Skin of body (tissue), 2 donors: ENCODE results near the gene STARD13. TPM values are rescaled to one million over a fixed set of nuclear protein-coding genes. Genes with fewer than 3 reads are reported as not detected.
A peak's percentile ranks its signal among the peaks of the same experiment; 100 is the strongest.

ENCODE experiments used
- DNase-seq: peaks from one replicate; lab custom pipeline; 2025; lab: John Stamatoyannopoulos, UW
- total RNA-seq: library from RNA; depleted of rRNA; stranded (reverse); fragments of >200 nt; gene quantifications from one replicate; pipeline ENCODE4 v1.2.3, GENCODE V29; 2014

STARD13 gene
- total RNA-seq, 1 donor from 2014 or later = 38.7 TPM

DNA sequence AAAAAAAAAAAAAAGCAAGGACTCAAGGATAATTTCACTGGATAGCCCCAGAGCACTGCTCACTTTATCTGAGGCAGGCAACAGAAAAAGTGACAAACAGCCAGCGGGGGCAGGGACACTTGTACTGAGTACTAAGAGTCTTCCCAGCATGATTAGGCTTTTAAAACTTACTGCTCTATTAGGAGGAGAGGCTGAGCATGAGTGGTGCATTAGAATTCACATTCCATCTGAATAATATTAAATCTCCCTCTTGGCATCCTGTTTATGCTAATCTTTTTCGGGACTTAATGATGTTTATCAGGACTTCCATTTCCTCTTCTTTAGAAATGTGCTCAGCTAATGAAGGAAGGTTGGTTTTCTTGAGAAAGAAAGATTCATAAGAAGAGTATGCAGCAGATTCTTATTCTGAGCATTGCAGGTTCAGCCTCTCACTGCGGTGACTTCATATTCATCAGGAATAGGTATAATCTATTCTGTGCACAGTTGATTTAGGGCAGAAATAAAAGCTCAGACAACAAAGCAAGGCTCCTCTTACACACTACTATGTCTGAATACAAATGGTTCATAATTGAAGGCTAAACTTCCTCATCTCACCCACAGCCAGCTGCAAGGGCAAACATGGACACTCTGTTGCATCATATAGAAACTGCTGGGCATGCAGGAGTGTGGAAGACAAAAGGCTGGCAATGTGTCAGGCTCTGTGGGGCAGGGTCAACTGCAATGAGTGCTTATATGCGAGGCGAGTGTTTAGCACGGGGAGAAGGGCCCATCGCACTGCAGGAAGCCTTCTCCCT lies 162.3 kb downstream of the STARD13 start:
- DNase-seq = no peak

GRCh38 chr13:33119856-33120543 lies 165.6 kb downstream of the STARD13 start:
- DNase-seq = peak; percentile 14

GRCh38 chr13:33119022-33119781 lies 166.4 kb downstream of the STARD13 start:
- DNase-seq = no peak

DNA sequence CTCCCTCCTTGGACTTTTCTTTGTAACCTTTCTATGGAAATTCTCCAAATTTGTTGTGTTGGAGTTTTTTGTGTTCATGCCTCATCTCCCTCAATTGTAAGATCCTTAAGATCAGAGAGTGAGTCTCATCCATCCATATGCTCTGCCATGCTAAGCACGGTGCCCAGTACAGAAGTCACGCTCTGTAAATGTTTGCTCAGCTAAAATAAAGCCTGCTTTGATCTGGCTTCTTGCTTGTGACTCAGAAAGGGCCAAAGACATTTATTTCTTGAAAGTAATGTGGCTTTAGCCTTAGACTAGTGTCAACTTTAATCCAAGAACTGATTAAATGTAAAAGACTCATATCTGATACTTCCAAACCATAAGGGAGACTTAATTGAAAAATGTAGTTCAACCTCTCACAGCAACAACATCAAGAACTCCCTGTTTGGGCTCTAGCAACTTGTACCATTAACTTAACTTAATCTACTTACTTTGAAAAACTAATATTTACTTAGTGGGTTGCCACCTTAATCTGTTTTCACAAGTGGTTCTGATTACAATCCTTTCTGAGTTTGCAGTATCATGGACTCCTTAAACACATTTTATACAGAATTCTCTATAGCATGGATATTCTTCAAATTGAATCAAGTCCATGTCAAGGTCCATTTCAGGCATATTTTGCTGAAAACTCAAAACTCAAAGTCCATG lies 169.1 kb downstream of the STARD13 start:
- no peak for DNase-seq

GRCh38 chr13:33115274-33115673 lies 170.3 kb downstream of the STARD13 start:
- no peak for DNase-seq

DNA sequence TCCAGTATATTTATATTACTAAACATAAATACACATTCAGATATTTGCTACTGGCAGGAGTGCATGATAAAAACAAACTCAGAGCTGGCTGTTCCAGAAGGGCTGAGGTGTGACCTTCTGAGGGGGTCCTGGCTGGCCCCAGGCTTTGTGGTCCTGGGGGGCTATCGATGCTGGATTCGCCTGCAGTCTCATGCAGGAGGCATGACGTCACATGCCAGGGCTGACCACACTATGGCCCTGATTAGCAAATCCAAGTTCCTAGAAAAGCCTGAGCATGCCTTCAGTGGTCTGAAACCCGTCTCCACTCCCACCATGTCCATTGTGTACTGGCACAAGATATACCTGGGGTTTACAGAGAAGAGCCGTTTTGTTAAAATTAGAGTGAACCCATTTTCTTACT lies 171.4 kb downstream of the STARD13 start:
- no peak for DNase-seq

- peak; percentile 48 for DNase-seq
Measured at GRCh38 chr13:33112766-33113165, 172.8 kb downstream of the STARD13 start.

DNA sequence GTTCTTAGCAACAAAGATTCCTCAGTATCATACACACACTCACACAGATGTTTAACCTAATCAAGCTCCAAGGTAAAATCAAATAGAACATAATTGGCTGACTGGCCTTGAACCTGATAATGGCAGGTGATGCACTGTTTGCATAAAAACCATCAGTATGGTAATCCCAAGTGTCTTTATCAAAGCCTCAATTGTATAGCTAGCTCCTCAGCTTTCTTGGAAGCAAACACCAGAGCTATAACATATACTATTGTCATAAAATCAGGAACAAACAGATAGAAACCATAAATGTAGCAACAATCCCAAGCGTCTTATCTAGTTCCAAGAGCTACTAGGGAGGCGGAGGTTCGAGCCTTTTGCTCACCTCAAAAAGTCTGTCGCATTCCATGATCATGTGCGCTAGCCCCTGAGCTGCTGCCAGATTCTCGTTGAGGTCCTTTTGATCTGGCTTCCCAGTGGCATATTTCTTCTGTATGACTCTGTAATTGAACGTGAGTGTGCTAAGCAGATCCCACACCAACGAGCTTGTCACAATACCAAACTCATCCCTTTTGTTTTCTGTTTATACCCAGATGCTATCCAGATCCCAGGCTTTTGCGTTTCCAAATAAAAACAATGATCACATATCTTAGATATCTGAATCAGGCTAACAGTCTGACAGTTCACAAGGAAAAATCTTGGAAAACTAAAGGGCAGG lies 174.0 kb downstream of the STARD13 start:
- peak; percentile 95 for DNase-seq

GRCh38 chr13:33110713-33111413 lies 174.7 kb downstream of the STARD13 start:
- peak; percentile 83 for DNase-seq

- no peak for DNase-seq
Measured at GRCh38 chr13:33110386-33110712, 175.2 kb downstream of the STARD13 start.

DNA sequence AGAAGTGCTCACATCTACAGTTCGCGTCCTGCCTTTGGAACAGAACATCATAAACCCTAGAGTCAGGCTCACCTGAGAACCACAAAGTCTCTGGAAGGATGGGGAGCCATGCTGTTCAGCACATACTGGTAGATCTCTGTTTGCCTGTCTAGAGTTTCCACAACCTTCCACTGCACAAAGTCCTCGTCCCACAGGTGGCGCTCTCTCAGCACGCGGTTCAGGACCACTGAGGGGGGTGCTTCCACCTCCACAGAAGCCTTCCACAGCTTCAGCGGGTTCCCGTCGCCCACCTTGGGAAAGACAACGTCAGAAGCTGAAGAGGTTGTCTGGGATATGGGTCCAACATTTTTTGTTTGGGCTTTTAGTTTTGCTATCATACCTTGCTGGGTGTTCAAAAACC lies 175.8 kb downstream of the STARD13 start:
- DNase-seq = no peak

GRCh38 chr13:33109271-33109697 lies 176.3 kb downstream of the STARD13 start:
- peak; percentile 15 for DNase-seq

DNA sequence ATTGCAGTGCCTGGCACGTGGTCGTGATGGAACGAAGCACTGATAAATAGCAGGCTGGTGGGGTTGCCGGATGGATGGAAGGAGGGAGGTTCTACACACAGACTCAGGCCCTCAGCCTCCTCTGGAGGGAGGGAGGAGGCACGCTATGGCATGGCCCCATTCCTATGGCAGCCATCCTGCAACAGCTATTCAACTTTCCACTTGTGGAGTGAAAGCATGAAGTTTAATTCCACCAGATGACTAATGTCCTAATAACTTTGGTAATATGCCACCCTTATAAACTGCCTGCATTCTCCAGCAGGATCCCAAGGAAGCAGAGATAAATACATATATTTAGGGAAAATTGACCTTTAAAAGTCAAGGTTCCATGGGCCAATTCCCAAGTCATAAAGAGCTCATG lies 176.9 kb downstream of the STARD13 start:
- DNase-seq = peak; percentile 28

DNA sequence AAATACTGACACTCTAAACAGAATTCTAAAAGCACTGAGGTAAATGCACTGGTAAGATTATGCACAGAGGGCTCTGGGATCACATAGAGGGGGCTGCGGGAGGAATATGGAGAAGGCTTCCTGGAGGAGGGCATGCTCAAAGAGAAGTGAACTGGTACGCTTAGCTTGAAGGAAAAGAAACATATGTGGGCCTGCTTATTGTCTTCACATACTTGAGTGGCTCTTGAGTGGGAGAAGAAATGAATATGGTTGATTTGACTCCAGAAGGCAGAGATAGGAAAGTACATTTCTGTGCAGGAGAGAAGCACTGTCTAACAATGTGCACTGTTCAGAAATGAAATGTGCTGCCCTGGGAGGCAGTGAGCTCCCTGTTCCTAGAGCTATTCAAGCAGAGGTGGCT lies 178.2 kb downstream of the STARD13 start:
- no peak for DNase-seq

GRCh38 chr13:33106656-33107360 lies 178.7 kb downstream of the STARD13 start:
- no peak for DNase-seq

- DNase-seq = peak; percentile 18
Measured at GRCh38 chr13:33105387-33106005, 180.1 kb downstream of the STARD13 start.

GRCh38 chr13:33103457-33103856 lies 182.1 kb downstream of the STARD13 start:
- DNase-seq = no peak

DNA sequence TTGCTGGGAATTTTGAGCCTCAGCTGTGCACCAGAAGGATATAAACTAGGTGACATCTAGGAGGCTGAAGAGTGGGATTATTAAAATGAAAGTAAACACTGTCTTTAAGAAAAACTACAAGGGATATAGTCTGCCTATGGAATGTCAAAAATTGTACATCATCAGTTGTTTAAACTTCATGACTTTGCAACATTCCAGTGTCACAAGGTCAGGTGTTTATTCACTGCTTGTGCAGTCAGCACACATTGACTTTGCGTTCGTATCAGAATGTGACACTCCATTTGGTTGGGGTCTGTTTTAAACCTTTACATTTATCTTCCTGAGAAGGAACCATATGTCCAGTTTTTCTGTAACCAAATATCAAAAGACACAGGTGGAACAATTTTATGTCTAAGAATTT lies 183.7 kb downstream of the STARD13 start:
- DNase-seq = no peak

DNA sequence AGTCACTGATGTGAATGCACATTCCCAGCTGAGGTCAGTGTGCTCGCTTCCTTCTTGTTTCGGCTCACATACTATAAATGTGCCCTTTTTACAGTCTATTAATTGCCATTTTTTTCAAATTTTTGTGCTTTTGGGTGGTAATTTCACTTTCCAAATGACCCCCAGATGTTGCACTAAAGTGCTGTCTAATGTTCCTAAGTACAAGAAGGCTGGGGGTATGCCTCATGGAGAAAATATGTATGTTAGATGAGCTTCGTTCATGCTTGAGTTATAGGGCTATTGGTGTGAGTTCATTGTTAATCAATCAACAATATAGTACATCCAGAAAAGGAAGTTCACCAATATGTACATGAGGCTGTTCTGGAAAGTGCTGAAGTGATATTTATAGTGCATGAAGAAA lies 184.7 kb downstream of the STARD13 start:
- peak; percentile 25 for DNase-seq
